GM12875 (cell line): ENCODE measurements around the gene TBX15.

Experiments used
- H3K4me3 ChIP-seq: one replicate; pipeline ENCODE4 v1.5.1; 2011; ENCODE audit warnings: low read depth, low read length, control low read depth
- CTCF ChIP-seq: IDR thresholded peaks from 2 replicates; pipeline ENCODE4 v1.5.1; 2011; ENCODE audit warnings: low read depth, mild to moderate bottlenecking, control low read depth, inconsistent platforms, low read length, moderate library complexity, borderline replicate concordance; ENCODE audit not compliant: insufficient read depth

The TBX15 gene

GRCh38 chr1:118954301-118954905, 33.7 kb downstream of the TBX15 start:
- H3K4me3 ChIP-seq: no peak overlapping the region
- TF ChIP-seq CTCF: no peak

- H3K4me3 ChIP-seq: no peak overlapping the region
- no peak for TF ChIP-seq CTCF
Measured at GRCh38 chr1:118951270-118951936, 36.7 kb downstream of the TBX15 start.

GRCh38 chr1:118949315-118949714, 38.8 kb downstream of the TBX15 start:
- no peak overlapping the region for H3K4me3 ChIP-seq
- no peak for TF ChIP-seq CTCF

GRCh38 chr1:118948846-118949245, 39.3 kb downstream of the TBX15 start:
- H3K4me3 ChIP-seq: no peak overlapping the region
- no peak for TF ChIP-seq CTCF

- TF ChIP-seq CTCF: no peak
Measured at GRCh38 chr1:118948351-118948750, 39.8 kb downstream of the TBX15 start.

GRCh38 chr1:118947790-118948189, 40.4 kb downstream of the TBX15 start:
- H3K4me3 ChIP-seq: no peak overlapping the region

More at GRCh38 chr1:118948351-118948750, 39.8 kb downstream of the TBX15 start:
- H3K4me3 ChIP-seq: no peak overlapping the region

More at GRCh38 chr1:118947790-118948189, 40.4 kb downstream of the TBX15 start:
- TF ChIP-seq CTCF: no peak
